ENCODE results near the gene IL17C.

The IL17C gene

GRCh38 chr16:88628512-88628974 is 9.8 kb upstream of the IL17C start:
- no peak overlapping the region for H3K4me3 ChIP-seq (ENCODE audit: low read length)
- H3K4me1 ChIP-seq (ENCODE audit: control insufficient read depth, low read length): peaks cover 14% of the 10 kb centered on the region
- peaks cover 81% of the 10 kb centered on the region for H3K36me3 ChIP-seq (ENCODE audit: control insufficient read depth, low read length)
- no peaks in the 10 kb centered on the region for H3K9me2 ChIP-seq (replicated peaks; ENCODE audit: control insufficient read depth, low read length)
- H3K27ac ChIP-seq (ENCODE audit: low read depth, low read length): no peak overlapping the region
- no peaks in the 10 kb centered on the region for H3K9me3 ChIP-seq (ENCODE audit: control insufficient read depth, insufficient read depth, low read length)
- H3K79me2 ChIP-seq (ENCODE audit: control insufficient read depth, low read length): no peaks in the 10 kb centered on the region
- H3F3A ChIP-seq (ENCODE audit: control insufficient read depth, insufficient read depth): 0 out of 2 replicates have a peak, but pooled peaks cover 7% of the 10 kb centered on the region
- TF ChIP-seq EZH2phosphoT487 (IDR thresholded peaks at IDR 0.05; ENCODE audit: borderline replicate concordance, low read length): no peak
- TF ChIP-seq, protein P1, sequence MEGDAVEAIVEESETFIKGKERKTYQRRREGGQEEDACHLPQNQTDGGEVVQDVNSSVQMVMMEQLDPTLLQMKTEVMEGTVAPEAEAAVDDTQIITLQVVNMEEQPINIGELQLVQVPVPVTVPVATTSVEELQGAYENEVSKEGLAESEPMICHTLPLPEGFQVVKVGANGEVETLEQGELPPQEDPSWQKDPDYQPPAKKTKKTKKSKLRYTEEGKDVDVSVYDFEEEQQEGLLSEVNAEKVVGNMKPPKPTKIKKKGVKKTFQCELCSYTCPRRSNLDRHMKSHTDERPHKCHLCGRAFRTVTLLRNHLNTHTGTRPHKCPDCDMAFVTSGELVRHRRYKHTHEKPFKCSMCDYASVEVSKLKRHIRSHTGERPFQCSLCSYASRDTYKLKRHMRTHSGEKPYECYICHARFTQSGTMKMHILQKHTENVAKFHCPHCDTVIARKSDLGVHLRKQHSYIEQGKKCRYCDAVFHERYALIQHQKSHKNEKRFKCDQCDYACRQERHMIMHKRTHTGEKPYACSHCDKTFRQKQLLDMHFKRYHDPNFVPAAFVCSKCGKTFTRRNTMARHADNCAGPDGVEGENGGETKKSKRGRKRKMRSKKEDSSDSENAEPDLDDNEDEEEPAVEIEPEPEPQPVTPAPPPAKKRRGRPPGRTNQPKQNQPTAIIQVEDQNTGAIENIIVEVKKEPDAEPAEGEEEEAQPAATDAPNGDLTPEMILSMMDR (IDR thresholded peaks at IDR 0.05; ENCODE audit: low read depth, low read length, poor library complexity, severe bottlenecking): peak; percentile 62
- no peaks in the 10 kb centered on the region; the same call in 1 of the 2 replicates for H4K20me1 ChIP-seq (ENCODE audit: control insufficient read depth, insufficient read depth, low read depth, low read length)
- H3K4me2 ChIP-seq (ENCODE audit: low read length): no peak overlapping the region
- no peaks in the 10 kb centered on the region for H3K27me3 ChIP-seq (ENCODE audit: control insufficient read depth, low read length)

- H3K36me3 ChIP-seq (ENCODE audit: control insufficient read depth, low read length): peaks cover 68% of the 10 kb centered on the region
Measured at GRCh38 chr16:88629835-88630234, 8.5 kb upstream of the IL17C start.

DNA sequence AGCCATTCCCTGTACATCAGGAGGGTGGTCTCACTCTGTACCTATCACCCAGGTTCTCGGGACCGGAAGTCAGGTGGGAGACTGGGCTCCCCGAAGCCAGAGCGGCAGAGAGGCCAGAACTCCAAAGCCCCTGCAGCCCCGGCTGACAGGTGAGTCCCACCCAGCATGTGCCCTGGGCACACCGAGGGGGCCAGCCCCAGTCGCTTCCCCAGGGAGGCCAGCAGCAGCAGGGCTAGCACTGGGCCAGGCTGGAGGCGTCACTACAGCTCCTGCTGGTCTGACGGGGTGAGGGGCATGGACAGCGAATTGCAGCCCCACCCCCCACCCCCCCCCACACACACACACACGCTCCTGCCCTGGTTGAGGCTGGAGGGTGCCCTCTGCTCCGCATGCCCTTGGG is 7.9 kb upstream of the IL17C start:
- peaks cover 33% of the 10 kb centered on the region for H3K4me1 ChIP-seq (ENCODE audit: control insufficient read depth, low read length)
- no peaks in the 10 kb centered on the region for H3K27me3 ChIP-seq (ENCODE audit: control insufficient read depth, low read length)
- H4K20me1 ChIP-seq (ENCODE audit: control insufficient read depth, insufficient read depth, low read depth, low read length): no peaks in the 10 kb centered on the region; the same call in 1 of the 2 replicates
- no peak overlapping the region for H3K4me2 ChIP-seq (ENCODE audit: low read length)
- H3K4me3 ChIP-seq (ENCODE audit: low read length): no peak overlapping the region
- TF ChIP-seq, protein P1 (IDR thresholded peaks at IDR 0.05; ENCODE audit: low read depth, low read length, poor library complexity, severe bottlenecking): no peak
- no peak for TF ChIP-seq EZH2phosphoT487 (IDR thresholded peaks at IDR 0.05; ENCODE audit: borderline replicate concordance, low read length)
- peaks cover 62% of the 10 kb centered on the region for H3K36me3 ChIP-seq (ENCODE audit: control insufficient read depth, low read length)
- no peaks in the 10 kb centered on the region for H3K9me3 ChIP-seq (ENCODE audit: control insufficient read depth, insufficient read depth, low read length)
- H3K9me2 ChIP-seq (replicated peaks; ENCODE audit: control insufficient read depth, low read length): no peaks in the 10 kb centered on the region
- 0 out of 2 replicates have a peak, but pooled peaks cover 7% of the 10 kb centered on the region for H3F3A ChIP-seq (ENCODE audit: control insufficient read depth, insufficient read depth)
- H3K27ac ChIP-seq (ENCODE audit: low read depth, low read length): no peak overlapping the region
- no peaks in the 10 kb centered on the region for H3K79me2 ChIP-seq (ENCODE audit: control insufficient read depth, low read length)

More at GRCh38 chr16:88629835-88630234, 8.5 kb upstream of the IL17C start:
- H3K4me3 ChIP-seq (ENCODE audit: low read length): no peak overlapping the region
- H4K20me1 ChIP-seq (ENCODE audit: control insufficient read depth, insufficient read depth, low read depth, low read length): no peaks in the 10 kb centered on the region; the same call in 1 of the 2 replicates
- no peak overlapping the region for H3K27ac ChIP-seq (ENCODE audit: low read depth, low read length)
- TF ChIP-seq, protein P1 (IDR thresholded peaks at IDR 0.05; ENCODE audit: low read depth, low read length, poor library complexity, severe bottlenecking): no peak
- TF ChIP-seq EZH2phosphoT487 (IDR thresholded peaks at IDR 0.05; ENCODE audit: borderline replicate concordance, low read length): no peak
- 0 out of 2 replicates have a peak, but pooled peaks cover 7% of the 10 kb centered on the region for H3F3A ChIP-seq (ENCODE audit: control insufficient read depth, insufficient read depth)
- no peaks in the 10 kb centered on the region for H3K9me3 ChIP-seq (ENCODE audit: control insufficient read depth, insufficient read depth, low read length)
- no peaks in the 10 kb centered on the region for H3K79me2 ChIP-seq (ENCODE audit: control insufficient read depth, low read length)
- H3K9me2 ChIP-seq (replicated peaks; ENCODE audit: control insufficient read depth, low read length): no peaks in the 10 kb centered on the region
- H3K4me2 ChIP-seq (ENCODE audit: low read length): no peak overlapping the region
- H3K4me1 ChIP-seq (ENCODE audit: control insufficient read depth, low read length): peaks cover 27% of the 10 kb centered on the region
- H3K27me3 ChIP-seq (ENCODE audit: control insufficient read depth, low read length): no peaks in the 10 kb centered on the region

Measured in DOHH2 (cell line).